ENCODE results near the gene SYNPO. TPM values are rescaled to one million over a fixed set of nuclear protein-coding genes. Genes with fewer than 3 reads are reported as not detected.
A peak's percentile ranks its signal among the peaks of the same experiment; 100 is the strongest.

Gene SYNPO
- total RNA-seq, 2 donors from 2014 or later, result 4.2 to 4.5 TPM

DNA sequence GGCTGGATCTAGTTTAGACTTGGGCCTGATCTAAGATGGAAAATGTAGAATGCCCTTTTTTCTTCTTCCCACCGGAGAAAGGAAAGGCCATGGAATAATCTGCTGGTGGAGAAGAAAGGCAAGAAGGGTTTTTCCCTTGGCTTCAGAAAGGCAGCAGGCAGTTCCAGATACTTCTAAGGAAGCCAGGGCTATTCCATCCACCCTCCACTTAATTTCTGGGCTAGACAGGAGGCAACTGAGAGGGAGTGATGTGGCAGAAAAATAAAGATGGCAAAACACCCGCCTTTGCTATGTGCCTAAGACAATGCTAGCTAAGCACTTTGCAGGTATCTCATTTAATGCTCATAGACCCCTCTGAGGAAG is 30.5 kb downstream of the SYNPO start:
- Histone ChIP-seq H3K4me1 (ENCODE audit: control insufficient read depth, insufficient read depth, low read length) (peaks cover 8% of the 10 kb centered on the region), H3K9me3 (ENCODE audit: control insufficient read depth, low read length) (peaks cover 5% of the 10 kb centered on the region), H3K27ac (ENCODE audit: low read depth, low read length) (no peak overlapping the region), H3K9ac (ENCODE audit: extremely low read depth, low read length, poor library complexity, severe bottlenecking) (no peak overlapping the region), H3K27me3 (ENCODE audit: control insufficient read depth, insufficient read depth, low read length, poor library complexity, severe bottlenecking) (no peaks in the 10 kb centered on the region), H3K36me3 (ENCODE audit: control insufficient read depth, insufficient read depth, low read length) (no peaks in the 10 kb centered on the region), H3K4me3 (ENCODE audit: low read length) (peak overlapping the region; percentile 86)
- DNase-seq, result no peak
- WGBS, 2 experiments (ENCODE audit: insufficient coverage in 1 of 2, insufficient read length in 1 of 2), result 40 to 71% methylated on average over 1 to 2 of the region's 2 CpGs
- Mint-ChIP-seq H3K4me1 (peaks cover 21% of the 10 kb centered on the region), H3K4me3 (peak overlapping the region; percentile 81), H3K27me3 (ENCODE audit: insufficient read depth) (no peaks in the 10 kb centered on the region), H3K27ac (peak overlapping the region; percentile 85), H3K9me3 (peaks cover 4% of the 10 kb centered on the region), H3K36me3 (ENCODE audit: low read depth) (peaks cover 13% of the 10 kb centered on the region)
- no peak for TF ChIP-seq CTCF (conservative IDR thresholded peaks at IDR 0.05)

DNA sequence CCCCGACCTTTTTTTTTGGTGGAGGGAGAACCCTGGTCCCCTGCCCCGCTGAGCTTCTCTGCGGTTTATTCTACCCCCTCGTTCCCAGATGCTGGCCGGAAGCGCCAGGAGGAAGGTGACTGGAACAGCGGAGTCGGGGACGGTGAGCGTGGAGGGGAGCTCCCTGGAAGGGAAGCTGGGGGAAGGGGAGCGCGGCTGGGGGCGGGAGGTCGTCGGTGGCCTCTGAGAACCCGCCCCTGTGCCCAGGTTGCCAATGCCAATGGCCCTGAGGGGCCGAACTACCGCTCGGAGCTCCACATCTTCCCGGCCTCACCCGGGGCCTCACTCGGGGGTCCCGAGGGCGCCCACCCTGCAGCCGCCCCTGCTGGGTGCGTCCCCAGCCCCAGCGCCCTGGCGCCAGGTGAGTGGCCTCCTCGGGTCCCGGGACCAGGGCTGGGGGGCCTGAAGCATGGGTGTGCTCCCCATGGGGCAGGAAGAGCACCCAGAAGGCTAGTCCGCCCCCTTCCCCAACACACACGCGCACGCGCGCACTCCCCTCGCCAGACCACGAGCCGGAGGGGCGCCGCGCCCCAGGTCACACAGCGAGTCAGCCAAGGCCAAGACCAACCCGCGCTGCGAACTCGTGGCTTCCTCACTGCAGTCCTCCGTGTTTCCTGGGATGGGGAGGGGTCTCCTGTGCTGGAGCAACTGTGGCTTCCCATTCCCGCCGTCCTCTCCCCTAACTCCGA is 31.2 kb downstream of the SYNPO start:
- Mint-ChIP-seq H3K36me3 (ENCODE audit: low read depth) (peaks cover 16% of the 10 kb centered on the region), H3K27me3 (ENCODE audit: insufficient read depth) (no peaks in the 10 kb centered on the region), H3K4me1 (peaks cover 21% of the 10 kb centered on the region), H3K9me3 (peaks cover 4% of the 10 kb centered on the region), H3K4me3 (peak overlapping the region; percentile 81), H3K27ac (peak overlapping the region; percentile 85)
- H3K9me3 ChIP-seq (ENCODE audit: control insufficient read depth, low read length), result peaks cover 5% of the 10 kb centered on the region
- DNase-seq, result peak; percentile 81
- H3K27ac ChIP-seq (ENCODE audit: low read depth, low read length), result no peak overlapping the region
- H3K9ac ChIP-seq (ENCODE audit: extremely low read depth, low read length, poor library complexity, severe bottlenecking), result peak overlapping the region; percentile 62
- peak overlapping the region; percentile 86 for H3K4me3 ChIP-seq (ENCODE audit: low read length)
- TF ChIP-seq CTCF (conservative IDR thresholded peaks at IDR 0.05), result no peak
- no peaks in the 10 kb centered on the region for H3K27me3 ChIP-seq (ENCODE audit: control insufficient read depth, insufficient read depth, low read length, poor library complexity, severe bottlenecking)
- H3K36me3 ChIP-seq (ENCODE audit: control insufficient read depth, insufficient read depth, low read length), result no peaks in the 10 kb centered on the region
- peaks cover 8% of the 10 kb centered on the region for H3K4me1 ChIP-seq (ENCODE audit: control insufficient read depth, insufficient read depth, low read length)
- 1 to 4% methylated on average over 16 to 51 of the region's 51 CpGs for WGBS, 2 experiments (ENCODE audit: insufficient coverage in 1 of 2, insufficient read length in 1 of 2)

- peak; percentile 92 for DNase-seq
- no peak overlapping the region for H3K27ac ChIP-seq (ENCODE audit: low read depth, low read length)
These were observed 31.9 kb downstream of the SYNPO start for GRCh38 chr5:150672237-150672883.

More at GRCh38 chr5:150672237-150672883, 31.9 kb downstream of the SYNPO start:
- 6 to 10% methylated on average over 8 to 31 of the region's 38 CpGs for WGBS, 2 experiments (ENCODE audit: insufficient coverage in 1 of 2, insufficient read length in 1 of 2)
- Histone ChIP-seq H3K4me1 (ENCODE audit: control insufficient read depth, insufficient read depth, low read length) (peaks cover 8% of the 10 kb centered on the region), H3K9me3 (ENCODE audit: control insufficient read depth, low read length) (peaks cover 5% of the 10 kb centered on the region), H3K4me3 (ENCODE audit: low read length) (peak overlapping the region; percentile 86), H3K36me3 (ENCODE audit: control insufficient read depth, insufficient read depth, low read length) (no peaks in the 10 kb centered on the region), H3K27me3 (ENCODE audit: control insufficient read depth, insufficient read depth, low read length, poor library complexity, severe bottlenecking) (no peaks in the 10 kb centered on the region), H3K9ac (ENCODE audit: extremely low read depth, low read length, poor library complexity, severe bottlenecking) (peak overlapping the region; percentile 62)
- H3K9me3 Mint-ChIP-seq, result peaks cover 4% of the 10 kb centered on the region
- H3K27ac Mint-ChIP-seq, result peak overlapping the region; percentile 85
- TF ChIP-seq CTCF (conservative IDR thresholded peaks at IDR 0.05), result peak; percentile 32
- no peaks in the 10 kb centered on the region for H3K27me3 Mint-ChIP-seq (ENCODE audit: insufficient read depth)
- peak overlapping the region; percentile 81 for H3K4me3 Mint-ChIP-seq
- H3K4me1 Mint-ChIP-seq, result peaks cover 21% of the 10 kb centered on the region
- peaks cover 22% of the 10 kb centered on the region for H3K36me3 Mint-ChIP-seq (ENCODE audit: low read depth)
